LNCAP (cell line): Measurements from ENCODE around the gene MPZL2.

Source experiments
- TF ChIP-seq, protein P1 (sequence below): fragments of 450-650 bp; IDR thresholded peaks from 2 replicates; pipeline ENCODE4 v1.5.1; 2017; ENCODE audit warnings: mild to moderate bottlenecking

The MPZL2 gene

DNA sequence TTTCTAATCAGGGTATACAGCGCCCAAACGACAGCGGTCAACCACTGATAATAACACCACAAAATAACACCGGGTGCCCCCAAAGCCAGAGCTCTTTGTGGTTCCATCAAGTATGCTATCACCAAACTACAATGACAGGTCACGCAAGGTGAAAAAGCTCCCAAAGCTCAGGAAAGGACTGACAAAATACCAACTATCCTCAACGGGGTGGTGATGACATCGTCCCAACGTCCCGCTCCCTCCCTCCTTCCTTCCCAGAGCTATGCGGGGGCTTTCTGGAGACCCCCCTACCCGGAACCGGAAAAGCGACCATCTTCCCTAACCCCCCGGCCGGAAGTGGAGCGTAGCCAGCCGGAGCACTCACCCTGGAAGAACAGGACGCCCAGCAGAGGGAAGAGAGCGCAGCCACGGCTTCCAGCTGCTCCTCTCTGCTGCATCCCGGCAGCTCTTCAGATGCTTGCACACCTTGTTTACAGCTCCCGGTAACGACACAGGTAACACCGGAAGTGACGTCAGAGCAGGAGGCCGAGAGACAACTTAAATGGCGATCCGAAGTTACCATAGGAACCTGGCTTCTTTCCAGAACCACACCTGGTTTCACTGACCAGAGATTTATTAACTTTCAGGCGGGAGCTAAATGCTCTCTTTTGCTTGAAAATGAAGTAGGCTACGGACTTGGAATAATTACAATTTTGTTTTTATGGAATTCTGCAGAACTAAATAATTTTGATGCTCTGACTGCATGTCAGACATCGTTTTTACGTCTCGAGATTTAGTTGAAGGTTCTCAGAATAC is 12.0 kb downstream of the MPZL2 start, which contains the start of gene MPZL3:
Gene MPZL3 (minus strand): TSS at position 508 of the 795 bp plus-strand sequence. CDS start 71 bp downstream, at position 437.
- TF ChIP-seq, protein P1, sequence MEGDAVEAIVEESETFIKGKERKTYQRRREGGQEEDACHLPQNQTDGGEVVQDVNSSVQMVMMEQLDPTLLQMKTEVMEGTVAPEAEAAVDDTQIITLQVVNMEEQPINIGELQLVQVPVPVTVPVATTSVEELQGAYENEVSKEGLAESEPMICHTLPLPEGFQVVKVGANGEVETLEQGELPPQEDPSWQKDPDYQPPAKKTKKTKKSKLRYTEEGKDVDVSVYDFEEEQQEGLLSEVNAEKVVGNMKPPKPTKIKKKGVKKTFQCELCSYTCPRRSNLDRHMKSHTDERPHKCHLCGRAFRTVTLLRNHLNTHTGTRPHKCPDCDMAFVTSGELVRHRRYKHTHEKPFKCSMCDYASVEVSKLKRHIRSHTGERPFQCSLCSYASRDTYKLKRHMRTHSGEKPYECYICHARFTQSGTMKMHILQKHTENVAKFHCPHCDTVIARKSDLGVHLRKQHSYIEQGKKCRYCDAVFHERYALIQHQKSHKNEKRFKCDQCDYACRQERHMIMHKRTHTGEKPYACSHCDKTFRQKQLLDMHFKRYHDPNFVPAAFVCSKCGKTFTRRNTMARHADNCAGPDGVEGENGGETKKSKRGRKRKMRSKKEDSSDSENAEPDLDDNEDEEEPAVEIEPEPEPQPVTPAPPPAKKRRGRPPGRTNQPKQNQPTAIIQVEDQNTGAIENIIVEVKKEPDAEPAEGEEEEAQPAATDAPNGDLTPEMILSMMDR, result no peak

DNA sequence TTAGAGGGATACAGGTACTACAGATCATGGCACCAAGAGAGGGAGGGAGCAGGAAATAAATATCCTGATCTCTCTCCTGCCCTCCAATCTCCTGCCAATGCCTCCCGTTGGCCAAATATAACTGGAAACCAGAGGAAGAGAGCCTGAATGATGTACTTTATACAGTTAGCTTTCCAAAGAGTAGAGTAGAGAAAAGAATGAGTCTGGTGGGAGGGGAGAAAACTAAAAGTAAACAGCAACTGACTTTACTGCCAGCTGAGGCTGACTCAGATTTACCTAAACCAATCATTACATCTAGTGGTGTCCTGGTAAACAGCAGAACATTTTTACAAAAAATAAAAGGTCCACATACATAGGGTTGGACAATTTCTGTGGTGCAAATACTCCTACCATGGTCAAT is 17.1 kb downstream of the MPZL2 start:
- TF ChIP-seq, protein P1, result no peak

DNA sequence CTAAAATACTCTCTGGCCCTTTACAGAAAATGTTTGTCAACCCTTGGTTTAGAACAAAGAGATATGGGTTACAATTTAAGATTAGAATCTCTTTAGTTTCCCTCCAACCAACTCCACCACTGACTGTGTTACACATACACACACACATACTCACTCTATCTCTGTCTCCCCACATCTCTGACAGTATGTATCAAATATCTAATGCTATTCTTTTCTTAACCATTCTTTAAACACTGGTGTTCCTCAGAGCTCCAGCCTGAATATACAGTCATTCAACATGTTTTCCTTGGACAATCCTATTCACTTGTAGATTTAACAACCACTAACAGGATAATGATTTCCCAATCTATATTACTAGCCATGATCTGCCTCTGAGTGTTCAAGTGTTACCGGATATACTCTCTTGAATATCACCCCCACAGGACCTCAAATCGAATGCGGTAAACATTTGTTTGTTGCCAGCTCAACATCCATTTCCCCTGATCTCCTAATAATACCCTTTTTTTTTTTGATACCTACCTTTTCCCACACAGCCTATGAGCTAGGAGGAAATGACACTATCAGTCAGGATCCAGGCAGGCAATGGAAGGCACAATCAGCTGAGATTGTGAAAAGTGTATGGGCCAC is 18.0 kb downstream of the MPZL2 start:
- TF ChIP-seq, protein P1, result no peak

DNA sequence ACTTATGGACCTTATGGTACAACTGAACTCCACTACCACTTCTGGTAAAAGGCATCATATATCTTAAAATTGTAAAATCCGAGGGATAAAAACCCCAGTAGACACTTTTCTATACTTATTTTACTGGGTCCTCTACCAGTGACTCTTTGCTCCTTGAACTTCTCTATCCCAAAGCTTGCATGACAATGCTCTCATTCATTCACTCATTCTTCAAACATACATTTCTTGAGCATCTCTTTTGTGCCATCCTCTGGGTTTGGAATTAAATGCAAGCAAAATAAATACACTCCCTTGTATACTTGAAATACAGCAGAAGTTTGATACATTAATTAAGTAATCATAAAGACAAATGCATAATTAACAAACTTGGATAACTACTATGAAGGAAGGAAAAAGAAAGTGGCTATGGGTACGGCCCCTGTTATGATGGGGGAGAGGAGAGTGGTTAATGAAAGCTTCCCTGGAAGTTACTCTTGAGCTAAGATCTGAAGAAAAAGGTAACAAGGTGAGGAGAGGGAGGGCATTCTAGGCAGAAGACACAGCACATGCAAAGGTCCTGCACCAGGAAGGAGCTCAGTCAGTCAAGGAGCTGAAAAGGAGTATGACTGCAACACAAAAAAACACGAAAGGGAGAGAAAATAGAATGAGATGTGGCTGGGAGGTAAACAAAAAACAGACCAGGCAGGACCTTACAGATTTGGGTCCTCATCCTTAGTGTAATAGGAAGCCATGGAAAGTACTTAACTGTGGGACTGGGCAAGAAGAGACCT is 19.9 kb downstream of the MPZL2 start:
- TF ChIP-seq, protein P1, result no peak

DNA sequence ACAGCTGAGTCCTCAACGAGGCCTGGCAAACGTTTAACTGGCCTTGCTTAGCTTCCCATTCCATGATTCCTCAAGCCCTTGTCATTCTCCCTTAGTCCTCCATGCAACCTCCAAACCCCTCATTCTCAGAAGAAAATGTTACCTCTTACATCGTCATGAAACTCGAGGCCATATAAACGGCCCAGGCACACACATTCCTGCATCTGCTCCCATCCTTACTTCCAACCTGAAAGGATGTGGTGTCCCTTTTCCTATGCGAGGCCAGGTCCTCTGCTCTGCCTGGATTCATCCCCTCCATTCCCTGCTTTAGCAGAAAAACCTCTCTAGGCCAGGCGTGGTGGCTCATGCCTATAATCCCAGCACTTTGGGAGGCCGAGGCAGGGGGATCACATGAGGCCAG is 20.9 kb downstream of the MPZL2 start:
- TF ChIP-seq, protein P1, result no peak

DNA sequence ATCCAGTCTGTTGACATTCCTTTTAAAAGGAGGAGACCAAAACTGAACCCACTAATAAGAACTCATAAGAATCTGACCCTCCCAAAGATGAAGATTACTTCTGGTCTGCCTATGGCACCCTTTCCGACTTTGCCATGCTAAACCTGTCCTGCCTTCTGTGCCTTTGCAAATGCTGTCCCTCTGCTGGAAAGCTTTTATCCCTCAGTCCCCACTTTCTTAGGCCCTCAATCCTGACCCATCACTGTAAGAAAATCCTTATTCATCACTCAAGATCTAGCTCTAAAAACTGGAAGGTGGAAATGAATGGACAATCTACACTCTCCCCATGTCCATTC is 22.4 kb downstream of the MPZL2 start:
- TF ChIP-seq, protein P1, result no peak

DNA sequence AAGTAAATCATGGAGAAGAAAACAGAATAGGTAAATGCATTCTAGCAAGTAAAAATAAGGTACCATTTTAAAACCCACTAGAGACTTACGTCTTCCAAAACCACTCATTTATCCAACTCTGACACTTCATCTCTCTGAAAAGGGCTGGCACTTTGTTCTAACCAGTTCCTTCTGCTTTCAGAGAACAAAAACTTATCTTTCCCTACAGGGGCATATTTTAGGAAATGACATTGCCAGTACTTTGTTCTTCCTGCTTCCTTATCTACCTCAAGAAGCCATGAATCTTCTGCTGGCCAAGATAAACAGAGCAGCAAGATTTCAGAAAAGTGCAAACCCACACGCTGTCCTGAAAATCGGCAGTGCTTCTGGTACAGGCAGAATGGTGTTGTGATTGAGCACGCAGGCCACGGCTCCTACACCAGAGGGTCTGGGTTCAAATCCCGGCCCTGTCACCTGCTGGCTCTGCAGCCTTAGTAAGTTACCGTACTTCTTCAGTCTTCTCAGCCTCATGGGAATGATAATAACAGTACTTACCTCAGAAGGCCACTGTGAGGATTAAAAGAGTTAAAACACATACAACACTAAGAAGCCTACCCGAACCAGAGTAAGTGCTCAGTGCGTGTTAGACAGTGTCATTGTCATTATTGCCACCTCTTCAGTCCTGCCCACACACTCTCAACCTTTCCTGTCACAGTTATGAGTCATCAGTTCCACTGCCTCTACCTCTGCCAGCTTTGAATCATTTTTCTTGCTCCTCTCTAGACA is 22.9 kb downstream of the MPZL2 start:
- TF ChIP-seq, protein P1, result no peak
